ENCODE measurements around the gene SLC2A9. TPM values are rescaled to one million over a fixed set of nuclear protein-coding genes. Genes with fewer than 3 reads are reported as not detected.

SLC2A9 gene
- total RNA-seq, 4 donors from 2014 or later, result 0.46 to 10.1 (median 3.1) TPM

GRCh38 chr4:10022346-10023049 is 1.2 kb upstream of the SLC2A9 start:
- H3K4me3 ChIP-seq (ENCODE audit: low read depth, poor library complexity, severe bottlenecking), result no peak overlapping the region
- WGBS, 2 donors, result 65 to 66% methylated on average over 14 of the region's 14 CpGs
- peak in 1 of 2 donors; percentile 70 for DNase-seq (ENCODE audit: low spot score in 2 of 2)
- intact Hi-C loops (cut with DNase I; ENCODE audit: low total_unique reads), result no loop called here
- no peak for TF ChIP-seq POLR2A (IDR thresholded peaks at IDR 0.05)
- TF ChIP-seq CTCF (IDR thresholded peaks at IDR 0.05), result no peak

GRCh38 chr4:10021653-10022023 is 341 bp upstream of the SLC2A9 start:
- peak in 1 of 2 donors; percentile 21 for DNase-seq (ENCODE audit: low spot score in 2 of 2)
- intact Hi-C loops (cut with DNase I; ENCODE audit: low total_unique reads), result no loop called here
- 69 to 76% methylated on average over 5 of the region's 5 CpGs for WGBS, 2 donors
- TF ChIP-seq POLR2A (IDR thresholded peaks at IDR 0.05) (no peak), CTCF (IDR thresholded peaks at IDR 0.05) (no peak)
- no peak overlapping the region for H3K4me3 ChIP-seq (ENCODE audit: low read depth, poor library complexity, severe bottlenecking)

- intact Hi-C loops (cut with DNase I; ENCODE audit: low total_unique reads), result no loop called here
- TF ChIP-seq CTCF (IDR thresholded peaks at IDR 0.05), result no peak
- TF ChIP-seq POLR2A (IDR thresholded peaks at IDR 0.05), result no peak
- 76 to 77% methylated on average over 6 of the region's 6 CpGs for WGBS, 2 donors
Observed at GRCh38 chr4:10020106-10020505, 1.2 kb downstream of the SLC2A9 start.

GRCh38 chr4:10019521-10020051 is 1.7 kb downstream of the SLC2A9 start:
- no peak overlapping the region for H3K4me3 ChIP-seq (ENCODE audit: low read depth, poor library complexity, severe bottlenecking)
- no peak for TF ChIP-seq POLR2A (IDR thresholded peaks at IDR 0.05)
- TF ChIP-seq CTCF (IDR thresholded peaks at IDR 0.05), result no peak
- whole genome bisulfite sequencing, 2 donors, result 50 to 54% methylated on average over 6 to 9 of the region's 9 CpGs
- peak in 1 of 2 donors; percentile 79 for DNase-seq (ENCODE audit: low spot score in 2 of 2)
- intact Hi-C loops (cut with DNase I; ENCODE audit: low total_unique reads), result no loop called here

More at GRCh38 chr4:10020106-10020505, 1.2 kb downstream of the SLC2A9 start:
- no peak for DNase-seq (ENCODE audit: low spot score in 2 of 2)
- H3K4me3 ChIP-seq (ENCODE audit: low read depth, poor library complexity, severe bottlenecking), result no peak overlapping the region

- intact Hi-C loops (cut with DNase I; ENCODE audit: low total_unique reads), result no loop called here
- TF ChIP-seq CTCF (IDR thresholded peaks at IDR 0.05) (peak in 1 of 3 donors; percentile 63), POLR2A (IDR thresholded peaks at IDR 0.05) (no peak)
- peak; percentile 93 to 99 for DNase-seq (ENCODE audit: low spot score in 2 of 2)
- 7 to 8% methylated on average over 32 to 45 of the region's 52 CpGs for WGBS, 2 donors
- H3K4me3 ChIP-seq (ENCODE audit: low read depth, poor library complexity, severe bottlenecking), result no peak overlapping the region
Observed at GRCh38 chr4:10018818-10019461, 2.4 kb downstream of the SLC2A9 start.
